Hematopoietic multipotent progenitor cell treated with erythropoietin and hydrocortisone succinate and interleukin-3 and kit ligand, for 4 days (in vitro differentiated cells): ENCODE results near the gene WWOX.
A peak's percentile ranks its signal among the peaks of the same experiment; 100 is the strongest.

Source experiments
- DNase-seq: peaks from one replicate; pipeline ENCODE4 v3.0.0-alpha.2; 2015

The WWOX gene

DNA sequence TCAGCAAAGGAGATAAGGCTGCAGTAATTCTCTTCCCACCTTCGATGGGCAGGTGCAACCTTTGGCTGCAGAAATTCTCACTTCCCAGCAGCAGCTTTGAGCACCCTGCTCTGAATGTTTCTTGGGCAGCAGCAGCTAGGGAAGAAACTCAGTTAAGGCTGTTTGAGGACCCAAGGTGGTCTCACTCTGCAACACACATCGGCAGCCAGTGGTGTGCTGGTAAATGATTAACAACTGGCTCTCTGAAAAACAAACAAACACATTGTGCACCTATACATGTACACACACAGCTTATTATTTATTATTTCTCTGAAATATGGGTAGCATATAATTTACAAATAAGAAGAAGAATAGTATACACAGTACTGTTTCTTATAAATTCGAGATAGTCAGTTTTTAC lies 685.8 kb downstream of the WWOX start:
- DNase-seq = no peak

DNA sequence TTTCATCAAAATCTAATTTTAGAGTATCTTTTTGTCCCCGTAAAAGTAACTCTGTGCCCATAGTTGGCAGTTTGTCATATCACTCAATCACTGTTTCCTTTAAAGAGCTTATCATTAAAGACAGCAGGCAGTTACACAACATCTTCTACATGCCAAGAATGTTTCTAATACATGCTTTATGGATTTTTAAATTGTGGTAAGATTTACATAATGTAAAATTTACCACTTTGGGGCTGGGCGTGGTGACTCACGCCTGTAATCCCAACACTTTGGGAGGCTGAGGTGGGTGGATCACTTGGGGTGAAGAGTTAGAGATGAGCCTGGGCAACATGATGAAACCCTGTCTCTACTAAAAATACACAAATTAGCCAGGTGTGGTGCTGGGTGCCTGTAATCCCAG lies 687.2 kb downstream of the WWOX start:
- DNase-seq = peak; percentile 84

DNA sequence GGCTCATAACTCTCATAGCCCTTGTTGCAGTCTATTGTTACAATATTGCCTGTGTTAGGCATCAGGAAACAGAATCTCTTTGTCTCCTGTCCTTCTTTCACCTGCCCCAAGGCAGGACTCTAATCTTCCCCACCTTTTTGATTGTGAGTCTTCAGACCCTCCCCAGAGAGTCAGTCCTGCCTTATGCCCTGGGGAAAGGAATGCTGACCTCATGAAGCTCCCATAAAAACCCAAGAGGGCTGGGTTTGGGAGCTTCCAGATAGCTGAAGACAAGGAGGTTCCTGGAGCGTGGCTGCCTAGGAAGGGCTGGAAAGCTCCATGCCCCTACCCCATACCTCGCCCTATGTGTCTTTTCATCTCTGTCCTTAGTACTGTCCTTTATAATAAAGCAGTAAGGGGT lies 688.8 kb downstream of the WWOX start:
- DNase-seq = no peak

DNA sequence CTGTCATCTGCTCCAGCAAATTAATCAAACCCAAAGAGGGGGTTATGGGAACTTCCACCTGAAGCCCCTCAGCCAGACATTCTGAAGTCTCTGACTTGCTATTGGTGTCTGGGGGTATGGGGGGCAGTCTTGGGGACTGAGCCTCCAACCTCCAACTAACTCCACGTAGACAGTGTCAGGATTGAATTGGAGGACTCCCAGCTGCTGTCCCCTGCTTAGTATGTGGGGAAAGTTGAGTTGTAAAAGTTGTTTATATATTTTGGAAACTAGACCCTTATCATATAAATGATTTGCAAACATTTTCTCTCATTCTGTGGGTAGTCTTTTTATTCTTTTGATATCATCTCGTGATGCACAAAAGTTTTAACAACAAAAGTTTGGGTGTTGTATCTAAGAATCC lies 689.2 kb downstream of the WWOX start:
- DNase-seq = no peak

DNA sequence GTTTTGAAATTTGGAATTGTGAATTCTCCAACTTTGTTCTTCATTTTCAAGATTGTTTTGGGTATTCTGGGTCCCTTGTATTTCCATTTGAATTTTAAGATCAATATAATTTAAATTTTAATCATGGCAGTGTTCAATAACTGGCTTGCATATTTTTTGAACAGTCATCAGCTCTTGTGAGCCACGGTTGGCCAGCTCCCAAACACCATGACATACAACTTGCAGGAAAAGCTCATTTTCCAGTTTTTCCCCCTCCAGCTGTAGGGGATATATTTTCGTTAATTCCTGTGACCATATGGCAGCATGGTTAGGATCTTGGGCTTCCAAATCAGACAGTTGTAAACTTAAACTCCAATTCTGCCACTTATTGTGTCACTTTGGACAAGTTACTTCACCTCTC lies 690.1 kb downstream of the WWOX start:
- no peak for DNase-seq

DNA sequence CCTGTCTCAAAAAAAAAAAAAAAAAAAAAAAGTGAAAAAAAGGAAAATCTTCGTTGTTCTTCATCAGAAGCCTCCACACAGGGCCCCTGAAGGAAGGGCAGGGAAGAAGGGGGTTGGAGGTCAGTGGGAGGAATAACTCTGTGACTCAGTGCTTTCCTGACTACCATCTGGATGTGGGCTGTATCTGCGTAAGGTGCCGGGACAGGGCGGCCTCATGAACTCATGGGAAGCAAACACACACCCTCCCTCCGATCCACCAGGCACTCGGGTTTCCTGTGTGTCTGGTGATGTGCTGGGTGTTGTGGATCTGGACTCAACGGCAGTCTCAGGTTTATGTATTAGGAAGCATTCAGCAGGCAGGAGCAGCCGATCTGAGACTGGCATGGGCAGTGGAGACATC lies 691.6 kb downstream of the WWOX start:
- DNase-seq = no peak

DNA sequence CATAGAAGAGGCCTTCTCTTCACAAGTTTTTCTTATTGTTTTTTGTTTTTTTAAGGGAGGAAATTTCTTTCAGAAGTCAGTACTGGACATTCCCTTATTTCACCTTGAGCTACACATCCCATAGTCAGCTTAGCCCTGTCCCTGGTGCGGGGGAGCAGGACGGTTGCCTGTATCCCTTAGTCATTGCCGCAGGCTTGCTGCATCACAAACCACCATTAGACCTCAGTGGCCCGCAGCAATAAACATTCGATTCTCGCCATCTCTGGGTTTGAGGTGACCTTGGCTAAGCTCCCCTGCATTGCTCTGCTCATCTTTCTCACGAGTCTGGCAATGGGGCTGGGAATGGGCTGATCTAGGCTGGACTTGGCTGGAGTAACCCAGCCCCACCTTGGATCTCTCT lies 692.5 kb downstream of the WWOX start:
- no peak for DNase-seq

DNA sequence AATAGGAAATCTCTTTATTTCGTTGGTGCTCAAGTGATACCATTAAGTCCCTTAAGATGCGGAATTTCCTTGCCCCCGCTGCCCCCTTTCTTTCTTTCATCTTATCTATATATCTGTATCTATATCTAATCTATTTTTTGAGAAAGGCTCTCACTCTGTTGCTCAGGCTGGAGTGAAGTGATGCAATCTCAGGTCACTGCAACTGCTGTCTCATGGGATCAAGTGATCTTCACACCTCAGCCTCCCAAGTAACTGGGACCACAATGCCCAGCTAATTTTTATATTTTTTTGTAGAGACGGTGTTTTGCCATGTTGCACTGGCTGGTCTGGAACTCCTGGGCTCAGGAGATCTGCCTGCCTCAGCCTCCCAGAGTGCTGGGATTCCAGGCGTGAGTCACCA lies 693.5 kb downstream of the WWOX start:
- no peak for DNase-seq

DNA sequence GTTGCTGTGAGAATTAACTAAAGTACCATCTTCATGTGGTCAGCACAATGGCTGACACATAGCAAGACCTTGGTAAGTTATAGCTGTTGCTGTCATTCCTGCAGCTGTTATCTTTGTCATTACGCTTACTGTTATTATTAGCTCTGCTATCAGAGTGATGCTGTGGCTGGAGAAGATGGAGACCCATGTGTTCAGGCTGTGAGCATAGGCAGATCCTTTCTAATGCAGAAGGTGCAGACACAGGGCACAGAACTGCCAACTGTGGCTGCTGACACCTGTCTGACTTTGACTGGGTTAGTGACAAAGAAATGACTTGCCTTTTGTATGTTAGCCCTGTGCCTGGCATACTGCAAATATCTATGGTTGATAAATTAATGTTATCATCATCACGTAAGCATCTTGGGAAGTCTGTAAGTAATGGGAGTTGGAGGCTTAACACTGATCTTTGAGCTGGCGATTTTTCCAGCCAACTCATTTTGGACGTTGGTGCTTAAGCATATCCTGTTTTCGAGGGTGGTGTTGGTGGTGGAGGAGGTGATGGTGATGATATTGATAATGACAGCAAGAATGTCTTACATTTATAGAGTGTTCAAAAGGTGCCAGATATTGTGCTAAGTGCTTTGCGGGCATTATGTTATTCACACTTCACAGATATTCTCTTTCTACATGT lies 695.3 kb downstream of the WWOX start:
- DNase-seq = no peak

DNA sequence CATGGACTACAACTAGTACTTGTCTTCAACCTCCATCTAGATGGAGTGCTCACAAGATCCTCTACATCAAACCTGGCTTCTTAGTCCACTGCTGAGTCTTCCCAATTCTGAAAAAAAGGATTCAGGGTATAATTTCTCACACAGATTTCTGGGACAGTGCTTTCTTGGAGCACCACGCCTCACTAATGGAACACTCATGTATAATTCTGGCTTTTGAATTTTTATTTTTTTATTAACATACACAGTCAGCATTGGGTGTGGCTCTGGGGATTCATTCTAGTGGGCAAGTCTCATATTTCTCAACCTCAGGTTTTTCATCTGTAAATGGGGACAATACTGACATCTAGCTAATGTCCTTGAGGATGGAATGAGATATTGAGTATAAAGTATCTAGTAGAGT lies 696.0 kb downstream of the WWOX start:
- no peak for DNase-seq

DNA sequence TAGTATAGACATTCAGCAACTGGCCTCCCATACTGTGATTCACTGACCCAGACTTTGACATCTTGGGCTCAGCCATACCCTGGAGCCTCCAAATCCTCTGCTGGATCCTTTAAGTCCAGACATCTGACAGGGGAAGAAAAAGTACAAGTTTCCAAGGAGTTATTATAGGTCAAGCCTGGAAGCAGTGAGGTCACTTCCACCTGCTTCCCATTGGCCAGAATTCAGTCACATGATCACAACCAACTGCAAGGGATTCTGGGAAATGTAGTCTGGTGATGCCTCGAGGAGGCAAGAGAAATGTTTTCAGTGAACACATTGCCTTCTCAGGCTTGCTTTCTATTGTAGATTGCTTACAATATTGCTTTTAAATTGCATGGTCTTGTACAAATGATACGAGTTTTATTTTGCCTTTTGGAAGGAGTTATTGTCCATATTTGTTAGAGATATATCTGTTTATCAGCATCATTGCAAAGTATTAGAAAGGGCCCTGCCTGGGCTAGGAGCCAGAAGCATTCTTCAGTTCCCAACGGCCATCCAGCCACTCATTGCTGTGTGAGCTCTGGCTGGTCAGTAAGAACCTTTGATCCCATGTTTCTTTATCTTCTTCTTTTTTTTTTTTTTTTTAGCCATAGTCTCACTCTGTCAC lies 696.9 kb downstream of the WWOX start:
- DNase-seq = peak; percentile 75

DNA sequence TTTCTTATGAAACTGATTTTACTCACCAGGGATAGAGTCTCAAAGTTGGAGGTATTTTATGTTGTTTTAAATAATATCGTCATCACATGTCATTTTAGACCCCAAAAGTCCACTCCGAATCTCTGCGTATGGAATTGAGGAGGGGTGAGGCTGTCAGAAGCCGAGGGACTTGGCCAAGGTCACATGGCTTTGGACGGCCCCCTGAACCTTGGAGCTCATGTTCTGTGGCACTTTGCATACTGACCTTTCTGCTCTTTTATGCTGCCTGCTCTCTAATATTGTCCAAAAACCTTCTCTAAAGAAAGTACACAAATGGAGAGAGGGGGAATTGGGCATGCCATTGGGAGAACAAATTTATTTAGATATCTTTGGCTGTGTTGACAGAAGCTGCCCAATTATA lies 700.0 kb downstream of the WWOX start:
- no peak for DNase-seq

DNA sequence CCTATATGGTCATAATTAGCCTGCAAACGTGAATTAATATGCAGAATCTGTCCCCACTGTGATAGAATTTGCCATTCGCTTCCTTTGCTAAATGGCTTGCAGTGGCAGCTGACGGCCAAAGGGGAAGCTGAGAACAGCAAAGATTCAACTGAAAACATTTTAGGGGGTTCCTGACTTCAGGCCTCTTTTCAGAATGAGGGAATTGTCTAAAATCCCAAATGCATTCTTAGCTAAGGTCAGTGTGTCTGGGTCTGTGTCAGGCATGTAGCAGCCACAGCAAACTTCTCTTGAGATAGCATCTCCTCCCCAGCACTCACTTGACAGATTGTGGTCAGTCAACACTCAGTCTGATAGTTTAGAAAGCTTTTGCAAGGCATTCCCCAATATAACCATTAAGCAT lies 701.1 kb downstream of the WWOX start:
- peak; percentile 38 for DNase-seq

DNA sequence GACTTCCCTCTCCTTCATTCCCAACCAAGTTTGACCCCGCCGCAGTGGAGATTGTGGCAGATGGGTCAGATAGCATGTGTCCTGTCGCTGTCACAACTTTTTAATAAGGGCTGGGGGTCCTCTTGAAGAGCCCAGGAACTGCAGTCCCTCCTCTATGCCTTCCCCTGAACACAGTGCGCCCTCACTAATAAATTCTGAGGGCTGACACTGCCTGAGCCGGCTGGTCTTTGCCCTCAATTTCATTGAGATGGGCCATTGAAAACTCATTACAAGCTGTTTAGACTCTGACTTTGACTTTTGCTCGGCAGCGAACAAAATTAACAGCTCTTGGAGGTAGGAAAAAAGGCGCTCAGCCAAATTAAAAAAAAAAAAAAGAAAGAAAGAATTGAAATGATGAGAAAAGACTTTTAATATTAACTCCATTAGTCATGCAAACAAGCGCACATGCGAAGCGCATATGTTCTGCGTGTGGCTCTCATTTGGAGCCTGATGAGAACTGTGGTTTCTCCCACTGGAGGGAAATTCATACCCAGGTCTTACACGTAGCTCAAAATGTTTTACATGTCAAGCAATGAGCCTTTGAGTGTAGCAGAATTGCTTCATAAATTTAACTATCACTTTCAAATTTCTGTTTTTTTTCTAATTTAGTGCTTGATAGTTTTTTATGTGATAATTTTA lies 704.7 kb downstream of the WWOX start:
- no peak for DNase-seq

DNA sequence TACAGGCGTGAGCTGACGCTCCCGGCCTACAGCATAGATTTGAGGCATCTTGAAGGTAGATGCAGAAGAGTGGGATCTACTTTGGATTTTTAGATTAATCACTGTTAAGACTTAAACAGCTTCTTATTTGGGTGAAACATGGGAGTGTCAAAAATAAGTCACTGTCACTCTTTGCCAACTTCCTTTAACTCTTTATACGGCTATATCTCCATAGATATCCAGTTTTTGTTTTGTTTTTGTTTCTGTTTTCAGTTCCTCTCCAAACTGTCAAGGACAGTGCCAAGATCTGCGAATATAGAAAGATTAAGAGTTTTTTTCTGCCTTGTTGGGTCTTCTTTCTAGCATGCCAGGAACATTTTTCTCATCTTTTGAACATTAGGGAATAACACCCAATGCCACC lies 706.1 kb downstream of the WWOX start:
- no peak for DNase-seq

DNA sequence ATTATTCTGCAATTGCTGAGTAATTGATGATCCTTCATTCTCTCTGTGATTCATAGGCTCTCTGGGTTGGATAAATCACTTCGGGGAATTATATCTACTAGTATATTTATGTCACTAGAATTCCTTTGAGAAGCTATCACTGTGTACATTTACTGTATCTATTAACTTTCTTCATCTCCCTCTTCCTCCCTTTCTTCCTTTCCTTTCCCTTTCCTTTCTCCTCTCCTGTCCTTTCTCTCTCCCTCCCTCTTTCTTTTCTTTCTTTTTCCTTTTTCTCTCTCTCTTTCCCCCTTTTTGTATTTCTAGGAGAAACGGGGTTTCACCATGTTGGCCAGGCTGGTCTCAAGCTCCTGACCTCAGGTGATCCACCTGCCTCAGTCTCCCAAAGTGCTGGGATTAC lies 711.8 kb downstream of the WWOX start:
- no peak for DNase-seq

DNA sequence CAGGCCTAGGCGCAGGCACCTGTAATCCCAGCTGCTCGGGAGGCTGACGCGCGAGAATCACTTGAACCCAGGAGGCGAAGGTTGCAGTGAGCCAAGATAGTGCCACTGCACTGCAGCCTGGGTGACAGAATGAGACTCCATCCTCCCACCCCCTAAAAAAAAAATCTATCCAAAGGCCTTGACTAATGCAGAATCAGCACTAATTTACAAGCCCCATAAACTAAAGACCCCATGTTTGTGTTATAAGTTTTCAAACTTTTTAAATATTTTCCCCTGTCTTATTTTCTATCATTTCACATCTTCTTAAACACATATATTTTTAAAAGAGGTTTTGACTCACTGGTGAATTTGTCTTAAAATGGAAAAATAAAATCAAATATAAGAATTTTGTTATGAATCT lies 713.1 kb downstream of the WWOX start:
- DNase-seq = no peak

DNA sequence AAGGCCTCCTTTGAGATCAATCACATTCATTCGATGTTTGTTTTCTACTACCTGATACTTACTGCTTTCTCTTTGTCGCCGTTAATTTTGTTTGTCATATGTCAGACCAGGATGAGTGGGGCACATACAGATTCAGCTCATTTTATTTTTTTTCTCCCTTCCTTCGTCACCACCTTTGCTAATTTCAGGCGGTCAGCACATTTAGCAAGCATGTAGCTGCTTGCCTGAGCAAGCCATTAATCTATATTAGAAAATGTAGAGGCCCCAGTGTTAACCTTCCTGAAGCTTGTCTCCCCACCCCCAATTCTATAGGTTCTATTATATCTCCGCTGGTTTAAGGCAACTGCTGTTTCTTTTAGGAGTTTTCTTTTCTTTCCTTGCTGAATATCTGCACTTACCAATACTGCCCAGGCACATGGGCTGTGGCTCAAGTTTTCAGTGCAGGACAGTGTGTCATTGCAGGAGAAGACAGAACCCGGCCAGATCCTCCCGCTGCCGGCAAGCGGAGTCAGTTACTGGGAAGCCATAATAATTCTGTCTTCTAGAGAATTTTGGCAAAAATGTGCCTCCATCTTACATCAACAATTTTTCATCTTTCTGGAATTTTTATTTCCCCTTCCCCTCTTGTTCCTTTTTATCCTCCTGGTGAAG lies 714.3 kb downstream of the WWOX start:
- DNase-seq = no peak

DNA sequence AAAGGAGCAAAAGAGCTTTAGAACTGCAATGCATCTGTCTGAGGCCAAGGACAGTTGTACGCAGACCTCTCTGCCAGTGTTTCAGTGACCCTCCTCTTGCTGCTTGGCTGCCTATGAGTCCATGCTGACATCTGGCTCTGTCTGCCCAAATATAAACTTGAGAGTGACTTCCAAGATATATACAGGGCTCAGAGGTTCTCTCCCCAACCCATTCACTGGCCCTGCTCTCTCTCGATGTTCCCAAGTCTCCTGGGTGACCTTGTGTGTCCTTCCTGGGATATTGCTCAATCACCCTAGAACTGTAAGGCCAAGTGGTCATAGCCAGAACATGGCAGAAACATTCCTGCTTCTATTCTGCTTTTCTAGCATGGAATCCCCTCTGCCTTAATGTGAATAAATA lies 716.3 kb downstream of the WWOX start:
- no peak for DNase-seq

DNA sequence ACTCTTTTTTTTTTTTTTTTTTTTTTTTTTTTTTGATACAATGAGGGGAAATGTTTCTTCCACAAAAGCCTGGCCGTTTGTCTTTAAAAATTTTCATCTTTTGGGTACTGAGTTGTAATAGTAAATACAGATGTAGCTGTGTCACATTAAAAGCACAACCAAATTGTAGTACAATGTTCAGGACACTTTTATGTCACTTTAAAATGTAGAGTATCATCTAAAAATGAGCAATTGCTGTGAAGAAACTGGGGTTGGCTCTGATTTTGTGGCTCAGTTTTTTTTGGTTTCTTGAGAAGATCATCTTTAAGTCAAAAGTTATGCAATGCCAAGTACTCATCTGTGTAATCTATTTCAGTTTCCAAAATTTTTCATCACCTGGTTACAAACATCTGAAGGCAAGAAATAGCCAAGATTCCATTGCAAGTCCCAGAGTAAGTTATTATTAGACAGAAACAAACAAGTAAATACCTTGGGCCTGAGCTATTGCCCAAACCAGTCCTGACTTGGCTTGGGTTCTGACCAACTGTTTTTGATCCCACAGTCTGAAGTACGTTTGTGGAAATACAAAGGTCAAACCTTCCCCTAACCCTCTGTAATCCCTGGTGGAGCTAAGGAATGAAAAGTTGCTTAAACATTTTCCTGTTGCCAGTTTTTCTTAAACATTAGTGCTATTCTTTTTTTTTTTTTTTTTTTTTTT lies 717.2 kb downstream of the WWOX start:
- DNase-seq = no peak

DNA sequence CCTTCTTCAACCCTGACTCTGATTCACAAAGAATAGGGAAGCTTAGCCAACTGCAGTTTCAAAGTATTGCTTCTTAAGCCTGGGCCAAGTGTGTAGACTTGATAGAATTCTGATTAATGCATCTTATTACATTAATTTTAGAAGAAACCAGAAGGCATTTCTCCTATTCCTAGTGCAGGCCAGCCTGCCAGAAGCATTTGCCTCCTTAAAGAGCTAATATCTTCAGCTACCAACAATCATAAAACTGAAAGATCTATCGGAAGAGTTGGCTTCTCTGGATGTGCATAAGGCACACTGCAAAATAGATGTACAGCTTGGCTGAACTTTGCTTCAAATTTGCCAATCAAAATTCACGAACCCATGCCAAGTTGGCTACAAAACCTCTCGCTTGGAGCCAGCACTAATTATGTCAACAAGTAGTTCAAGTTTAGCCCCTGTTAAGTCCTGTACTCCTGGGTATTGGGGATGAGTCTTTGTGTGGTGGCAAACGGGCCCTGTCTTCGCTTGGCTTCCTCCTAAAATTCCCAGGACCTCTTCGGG lies 717.8 kb downstream of the WWOX start:
- no peak for DNase-seq

DNA sequence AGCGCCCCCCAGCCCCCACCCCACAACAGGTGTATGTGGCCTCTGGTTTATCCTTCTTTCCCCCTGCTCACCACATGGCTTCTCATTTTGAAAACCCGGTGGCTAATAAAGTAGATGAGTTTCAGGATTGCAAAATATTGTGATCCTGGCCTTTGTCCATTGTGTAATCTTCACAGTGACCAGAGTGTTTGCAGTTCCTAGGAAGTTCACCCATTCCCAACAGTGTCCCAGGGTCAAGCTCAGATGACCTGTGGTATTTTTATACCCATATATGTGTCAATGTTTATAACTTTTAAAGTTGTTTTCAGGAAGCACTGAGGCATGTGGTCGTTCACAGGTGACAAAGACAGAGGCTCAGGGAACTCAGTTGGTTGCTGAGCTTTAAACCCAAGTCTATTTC lies 721.9 kb downstream of the WWOX start:
- DNase-seq = no peak

DNA sequence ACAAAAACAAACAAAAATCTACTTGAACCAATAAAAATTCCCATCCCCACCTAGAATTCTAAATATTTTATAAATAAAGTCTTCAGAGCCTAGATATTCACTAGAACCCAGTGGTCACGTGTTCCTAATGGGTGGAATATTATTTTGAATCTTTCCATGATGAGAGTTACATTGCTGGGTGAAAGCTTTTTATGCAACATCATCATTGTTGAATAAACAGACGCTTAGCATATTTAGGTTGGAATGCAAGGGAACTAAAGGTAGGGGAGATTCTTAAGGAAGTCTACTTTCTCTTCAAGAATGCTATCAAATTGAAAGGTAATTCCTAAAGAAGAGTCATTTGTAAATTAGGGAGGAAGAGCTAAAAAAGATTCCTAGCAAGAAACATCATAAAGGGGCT lies 723.1 kb downstream of the WWOX start:
- no peak for DNase-seq
